GM12891 (cell line): ENCODE data around the gene ZNF200.

Experiments
- POLR2A ChIP-seq: IDR thresholded peaks from 2 replicates; pipeline ENCODE4 v1.6.1; 2011; ENCODE audit warnings: low read depth, low read length, control low read depth
- POLR2AphosphoS5 ChIP-seq: IDR thresholded peaks from 2 replicates; pipeline ENCODE4 v1.6.1; 2011; ENCODE audit warnings: low read depth, low read length, control low read depth
- POU2F2 ChIP-seq: IDR thresholded peaks from 2 replicates; pipeline ENCODE4 v1.6.1; 2011; ENCODE audit warnings: low read depth, mild to moderate bottlenecking, control low read depth, low read length, moderate library complexity
- SPI1 ChIP-seq: IDR thresholded peaks from 2 replicates; pipeline ENCODE4 v1.6.1; 2011; ENCODE audit warnings: low read depth, low read length, control low read depth
- TAF1 ChIP-seq: IDR thresholded peaks from 2 replicates; pipeline ENCODE4 v1.6.1; 2011; ENCODE audit warnings: low read depth, low read length, control low read depth

DNA sequence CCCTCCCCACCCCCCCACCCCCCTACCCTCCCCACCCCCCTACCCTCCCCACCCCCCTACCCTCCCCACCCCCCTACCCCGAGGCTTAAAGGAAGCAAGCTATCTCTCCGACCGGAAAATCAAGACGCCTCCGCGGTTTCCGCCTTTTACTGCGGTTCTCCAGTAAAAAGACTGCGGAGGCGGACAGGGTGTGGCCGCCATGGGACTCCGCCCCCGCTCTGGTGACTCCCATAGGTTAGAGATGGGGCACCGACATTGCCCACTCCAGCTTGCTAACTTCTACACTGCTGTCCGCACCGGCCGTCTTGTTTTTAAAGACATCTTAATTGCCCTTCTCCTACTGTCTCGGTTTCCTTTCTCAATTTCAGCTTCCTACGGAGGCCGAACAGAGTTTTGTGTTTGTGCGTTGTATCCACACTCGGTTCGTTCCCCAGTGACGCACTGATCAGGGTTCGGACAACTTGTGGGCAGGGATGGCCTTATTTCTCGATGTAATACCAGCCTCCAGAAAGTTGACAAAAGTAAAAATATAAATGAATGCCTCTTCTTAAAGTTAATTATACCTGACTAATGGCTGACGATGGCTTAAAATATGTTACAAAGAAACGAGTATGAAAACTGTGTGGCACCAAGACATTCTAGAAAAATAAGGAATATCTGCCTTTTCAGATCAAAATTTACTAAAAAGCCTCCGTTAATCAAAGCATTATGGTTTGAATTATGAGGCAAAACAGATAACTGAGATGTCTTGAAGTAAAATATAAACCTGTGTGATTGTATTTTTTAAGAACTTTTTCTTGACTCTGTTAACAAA is 1.1 kb upstream of the ZNF200 start:
- TF ChIP-seq POLR2A = no peak
- TF ChIP-seq POLR2AphosphoS5 = no peak
- TF ChIP-seq SPI1 = no peak
- no peak for TF ChIP-seq TAF1
- TF ChIP-seq POU2F2 = no peak
